HG03175 (cell line): ENCODE data around the gene MUCL3.
"Not testable (repeated sequence)": the region's sequence is repeated elsewhere in the genome, so short reads cannot be mapped to it uniquely, and the experiment has no call there.

Source experiments
- ATAC-seq: cut with Tn5 transposase; IDR thresholded peaks from one replicate; pipeline ENCODE4 v1.9.1; 2021; ENCODE audit warnings: mild to moderate bottlenecking, moderate library complexity; ENCODE audit not compliant: unreplicated experiment

MUCL3 gene

GRCh38 chr6:30974490-30975252 is 33.9 kb downstream of the MUCL3 start:
- ATAC-seq = no peak

GRCh38 chr6:30979141-30979540 is 38.4 kb downstream of the MUCL3 start:
- ATAC-seq = no peak

- no peak for ATAC-seq
These were observed 38.9 kb downstream of the MUCL3 start for GRCh38 chr6:30979690-30980089.

GRCh38 chr6:30981942-30982772 is 41.4 kb downstream of the MUCL3 start:
- no peak for ATAC-seq

GRCh38 chr6:30983439-30983838 is 42.7 kb downstream of the MUCL3 start, which contains the start of gene MUC21:
MUC21 (plus strand) TSS chr6:30983718; CDS start chr6:30983959, 241 bp downstream.
- no peak for ATAC-seq

- ATAC-seq = no peak
These were observed 44.7 kb downstream of the MUCL3 start for GRCh38 chr6:30985490-30985889.

GRCh38 chr6:30987304-30987703 is 46.5 kb downstream of the MUCL3 start:
- ATAC-seq = no peak

- ATAC-seq = no peak
These were observed 47.5 kb downstream of the MUCL3 start for GRCh38 chr6:30988209-30988825.

- no peak for ATAC-seq
These were observed 49.8 kb downstream of the MUCL3 start for GRCh38 chr6:30990422-30991086.

GRCh38 chr6:30991891-30992290 is 51.1 kb downstream of the MUCL3 start:
- ATAC-seq = no peak

GRCh38 chr6:30997301-30997700 is 56.5 kb downstream of the MUCL3 start:
- no peak for ATAC-seq

- ATAC-seq = no peak
These were observed 58.0 kb downstream of the MUCL3 start for GRCh38 chr6:30998785-30999184.

GRCh38 chr6:31000067-31000860 is 59.5 kb downstream of the MUCL3 start:
- not testable (repeated sequence) for ATAC-seq

- ATAC-seq = no peak
These were observed 60.6 kb downstream of the MUCL3 start for GRCh38 chr6:31001281-31001888.

GRCh38 chr6:31002471-31002870 is 61.7 kb downstream of the MUCL3 start:
- no peak for ATAC-seq
